HFFc6 (cell line): ENCODE results near the gene PCYT1A. TPM values are rescaled to one million over a fixed set of nuclear protein-coding genes. Genes with fewer than 3 reads are reported as not detected.
"Not testable (repeated sequence)": the region's sequence is repeated elsewhere in the genome, so short reads cannot be mapped to it uniquely, and the experiment has no call there.

Experiments used
- DNase-seq: peaks from one replicate; pipeline ENCODE4 v3.0.0-alpha.2; 2018
- H3K27ac Mint-ChIP-seq: 2 replicates; pipeline ENCODE4 v1.8.0; 2020; ENCODE audit warnings: mild to moderate bottlenecking, mixed read lengths
- H3K27me3 Mint-ChIP-seq: 2 replicates; pipeline ENCODE4 v1.8.0; 2021; ENCODE audit warnings: mild to moderate bottlenecking, moderate library complexity, mixed read lengths; ENCODE audit not compliant: insufficient read depth
- H3K36me3 Mint-ChIP-seq: 2 replicates; pipeline ENCODE4 v1.8.0; 2021; ENCODE audit warnings: low read depth, mixed read lengths
- H3K4me1 Mint-ChIP-seq: 2 replicates; pipeline ENCODE4 v1.8.0; 2020; ENCODE audit warnings: low read depth, mixed read lengths
- H3K4me3 Mint-ChIP-seq: 2 replicates; pipeline ENCODE4 v1.8.0; 2020; ENCODE audit warnings: mild to moderate bottlenecking, moderate library complexity, mixed read lengths
- H3K9me3 Mint-ChIP-seq: 2 replicates; pipeline ENCODE4 v1.8.0; 2020; ENCODE audit warnings: mild to moderate bottlenecking, mixed read lengths
- CTCF ChIP-seq: fragments of 200-600 bp; sonication (generic); IDR thresholded peaks from 2 replicates; pipeline ENCODE4 v1.5.0; 2021; ENCODE audit warnings: antibody characterized with exemption, mild to moderate bottlenecking
- total RNA-seq, 6 experiments: library from RNA; stranded (reverse); fragmentation: NEBNext Ultra II Directional; extraction: Animal tissue kit (Norgen Biotek cat#: 25700); gene quantifications; 2 replicates in 1 of 6; 3 replicates in 5 of 6; pipeline ENCODE4 v1.2.3, GENCODE V29; 2021

Gene PCYT1A
- total RNA-seq, 6 experiments from 2014 or later: 77.2 to 83.0 (median 81.2) TPM

DNA sequence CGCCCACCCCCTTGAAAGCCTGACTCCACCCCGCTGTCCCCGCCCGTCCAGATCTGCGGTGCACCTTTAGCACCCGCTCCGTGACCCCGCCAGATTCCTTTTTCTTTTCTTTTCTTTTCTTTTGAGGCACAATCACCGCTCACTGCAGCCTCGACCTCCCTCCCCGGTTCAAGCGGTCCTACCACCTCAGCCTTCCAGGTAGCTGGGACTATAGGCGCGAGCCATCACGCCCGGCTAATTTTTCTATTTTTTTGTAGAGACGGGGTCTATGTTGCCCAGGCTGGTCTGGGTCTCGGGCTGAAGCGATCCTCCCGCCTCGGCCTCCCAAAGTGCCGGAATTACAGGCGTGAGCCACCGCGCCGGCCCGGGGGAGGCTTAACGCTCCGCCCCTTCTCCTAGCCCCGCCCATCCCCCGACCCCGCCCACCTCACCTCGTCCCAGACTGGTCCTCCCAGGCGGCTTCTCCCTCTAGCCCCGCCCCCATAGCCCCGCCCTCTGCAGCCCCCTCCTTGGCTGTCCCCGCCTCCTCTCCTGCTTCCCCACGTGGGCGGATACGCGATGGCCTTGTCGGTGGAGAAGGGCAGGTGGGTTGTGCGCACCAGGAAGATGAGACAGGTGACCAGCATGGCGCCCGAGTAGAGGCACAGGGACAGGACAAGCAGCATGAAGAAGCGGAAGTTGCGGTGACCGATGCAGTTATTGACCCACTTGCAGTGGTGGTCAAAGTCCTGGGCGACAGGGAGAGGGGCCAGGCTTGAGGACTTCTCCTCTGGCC lies 79.5 kb downstream of the PCYT1A start:
- DNase-seq: no peak
- Mint-ChIP-seq H3K4me3 (peak overlapping the region; percentile 57), H3K4me1 (no peaks in the 10 kb centered on the region), H3K27me3 (peaks cover 39% of the 10 kb centered on the region), H3K27ac (no peak overlapping the region), H3K9me3 (peaks cover 4% of the 10 kb centered on the region; the same call in 1 of the 2 replicates), H3K36me3 (no peaks in the 10 kb centered on the region)
- TF ChIP-seq CTCF: no peak

- no peak overlapping the region for H3K27ac Mint-ChIP-seq
- peaks cover 4% of the 10 kb centered on the region; the same call in 1 of the 2 replicates for H3K9me3 Mint-ChIP-seq
- H3K4me3 Mint-ChIP-seq: no peak overlapping the region
These were observed 80.2 kb downstream of the PCYT1A start for GRCh38 chr3:196207159-196207832.

DNA sequence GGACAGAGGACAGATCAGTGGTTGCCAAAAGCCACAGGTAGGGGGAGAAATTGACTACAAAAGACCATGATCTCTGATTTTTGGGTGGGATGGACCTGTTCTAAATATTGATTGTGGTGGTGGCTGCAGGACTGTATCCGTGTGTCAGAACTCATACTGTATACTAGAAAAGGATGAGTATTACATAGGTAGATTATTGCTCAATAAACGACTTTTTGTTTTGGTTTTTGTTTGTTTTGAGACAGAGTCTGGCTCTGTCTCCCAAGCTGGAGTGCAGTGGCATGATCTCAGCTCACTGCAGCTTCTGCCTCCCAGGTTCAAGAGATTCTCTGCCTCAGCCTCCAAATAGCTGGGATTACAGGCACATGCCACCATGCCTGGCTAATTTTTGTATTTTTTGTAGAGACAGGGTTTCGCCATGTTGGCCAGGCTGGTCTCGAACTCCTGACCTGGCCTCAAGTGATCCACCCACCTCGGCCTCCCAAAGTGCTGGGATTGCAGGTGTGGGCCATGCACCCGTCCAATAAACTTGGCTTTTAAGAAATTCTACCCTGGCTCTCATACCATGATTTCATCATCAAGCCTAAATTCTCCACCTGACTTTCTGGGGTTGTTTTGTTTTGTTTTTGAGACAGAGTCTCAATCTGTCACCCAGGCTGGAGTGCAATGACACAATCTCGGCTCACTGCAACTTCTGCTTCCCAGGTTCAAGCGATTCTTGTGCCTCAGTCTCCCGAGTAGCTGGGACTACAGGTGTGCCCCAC lies 81.9 kb downstream of the PCYT1A start:
- H3K27me3 Mint-ChIP-seq: peaks cover 33% of the 10 kb centered on the region
- 0 out of 2 replicates have a peak, but pooled peaks have one; percentile 11 for TF ChIP-seq CTCF
- not testable (repeated sequence) for H3K36me3 Mint-ChIP-seq, H3K27ac Mint-ChIP-seq, DNase-seq, H3K4me1 Mint-ChIP-seq, H3K9me3 Mint-ChIP-seq, H3K4me3 Mint-ChIP-seq

More at GRCh38 chr3:196207159-196207832, 80.2 kb downstream of the PCYT1A start:
- DNase-seq: no peak
- Mint-ChIP-seq H3K4me1 (peaks cover 6% of the 10 kb centered on the region), H3K27me3 (peaks cover 39% of the 10 kb centered on the region), H3K36me3 (no peaks in the 10 kb centered on the region)
- no peak for TF ChIP-seq CTCF

DNA sequence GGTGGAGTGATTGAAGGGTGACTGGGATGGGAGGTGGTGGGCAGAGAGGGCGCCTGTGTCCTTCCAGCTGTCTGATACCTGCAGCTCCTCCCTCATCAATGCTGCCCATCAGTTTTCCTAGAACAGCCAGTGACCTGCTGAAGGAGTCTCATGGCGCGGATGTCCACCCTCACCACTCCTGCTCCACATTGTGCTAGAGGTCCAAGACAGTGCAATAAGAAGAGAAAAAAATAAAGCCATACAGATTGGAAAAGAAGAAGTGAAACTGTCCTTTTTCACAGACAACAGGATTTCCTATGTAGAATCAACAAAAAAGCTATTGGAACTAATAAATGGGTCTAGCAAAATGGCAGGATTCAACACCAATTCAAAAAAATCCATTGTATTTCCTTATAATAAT lies 83.7 kb downstream of the PCYT1A start:
- no peak overlapping the region for H3K4me3 Mint-ChIP-seq
- no peaks in the 10 kb centered on the region for H3K36me3 Mint-ChIP-seq
- no peak for TF ChIP-seq CTCF
- peaks cover 20% of the 10 kb centered on the region for H3K27me3 Mint-ChIP-seq
- DNase-seq: no peak
- H3K27ac Mint-ChIP-seq: no peak overlapping the region
- H3K4me1 Mint-ChIP-seq: peaks cover 8% of the 10 kb centered on the region
- H3K9me3 Mint-ChIP-seq: peaks cover 4% of the 10 kb centered on the region; the same call in 1 of the 2 replicates

DNA sequence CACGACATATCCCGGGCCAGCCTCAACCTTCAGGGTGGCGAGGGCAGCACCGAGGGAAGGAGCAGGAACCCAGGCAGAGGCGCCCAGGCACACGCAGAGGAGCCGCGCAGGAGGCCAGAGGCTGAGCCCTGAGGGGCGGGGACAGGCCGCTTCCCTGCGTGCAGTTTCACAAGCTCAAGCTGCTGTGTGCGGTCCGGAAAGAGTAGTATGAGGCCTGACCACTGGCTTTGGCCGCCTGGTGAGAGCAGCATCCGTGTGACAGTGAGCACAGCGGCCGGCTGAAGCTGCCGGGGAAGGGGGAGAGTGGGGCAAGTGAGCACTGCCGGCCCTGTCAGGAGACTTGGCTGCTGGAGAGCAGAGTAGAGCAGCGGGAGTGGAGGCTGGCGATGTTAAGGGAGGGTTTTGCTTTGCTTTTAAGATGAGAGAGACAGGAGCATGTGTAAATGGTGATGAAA lies 85.0 kb downstream of the PCYT1A start:
- peak; percentile 9 for DNase-seq
- Mint-ChIP-seq H3K9me3 (peaks cover 4% of the 10 kb centered on the region; the same call in 1 of the 2 replicates), H3K4me3 (peak overlapping the region; percentile 60), H3K27me3 (peaks cover 20% of the 10 kb centered on the region), H3K36me3 (no peaks in the 10 kb centered on the region), H3K4me1 (peaks cover 8% of the 10 kb centered on the region), H3K27ac (no peak overlapping the region)
- no peak for TF ChIP-seq CTCF
